ENCODE measurements around the gene CDKAL1.
A peak's percentile ranks its signal among the peaks of the same experiment; 100 is the strongest.

CDKAL1 gene

DNA sequence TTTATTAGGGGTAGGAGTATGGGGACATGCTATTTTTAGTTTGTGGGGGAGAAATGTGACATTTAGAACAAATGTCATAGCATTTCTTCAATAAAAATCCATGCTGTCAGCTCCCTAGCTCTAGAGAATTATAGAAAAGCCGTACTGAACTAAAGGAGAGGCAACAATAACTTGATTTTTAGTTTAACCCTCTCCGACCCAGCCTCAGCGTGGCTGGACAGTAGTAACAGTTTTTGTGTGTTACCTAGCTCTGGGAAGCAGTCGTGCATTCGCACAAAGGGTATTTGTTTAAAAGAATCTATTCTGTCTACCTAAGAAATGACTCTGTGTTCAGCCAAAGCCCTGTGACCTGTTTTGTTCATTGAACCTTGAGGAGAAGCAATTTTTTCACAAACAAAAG lies 616.9 kb downstream of the CDKAL1 start:
- Histone ChIP-seq H3K56ac (ENCODE audit: low read length) (no peak overlapping the region), H2AK5ac (ENCODE audit: low read length) (no peak overlapping the region), H2BK15ac (replicated peaks; ENCODE audit: low read depth) (no peak overlapping the region), H4K8ac (ENCODE audit: low read depth, low read length) (no peak overlapping the region), H2BK5ac (ENCODE audit: low read length) (no peak overlapping the region), H4K5ac (ENCODE audit: low read length) (no peak overlapping the region), H3K36me3 (ENCODE audit: control insufficient read depth, insufficient read depth, low read length) (no peaks in the 10 kb centered on the region), H3K4ac (ENCODE audit: low read depth, low read length) (no peak overlapping the region), H3K4me1 (ENCODE audit: control insufficient read depth, low read depth, low read length) (no peaks in the 10 kb centered on the region), H3K4me3 (ENCODE audit: low read length) (no peak overlapping the region), H2BK120ac (ENCODE audit: low read depth, low read length) (no peak overlapping the region), H3K9ac (ENCODE audit: low read length) (no peak overlapping the region), H3K18ac (ENCODE audit: low read length) (no peak overlapping the region), H3K23ac (ENCODE audit: low read length) (no peak overlapping the region), H3K27ac (ENCODE audit: low read depth, low read length) (no peak overlapping the region), H3K27me3 (ENCODE audit: insufficient read depth, low read length, poor library complexity) (no peaks in the 10 kb centered on the region), H3K79me2 (ENCODE audit: control insufficient read depth, insufficient read depth, low read length) (no peaks in the 10 kb centered on the region), H3K4me2 (ENCODE audit: low read length) (no peak overlapping the region), H3K79me1 (ENCODE audit: low read length) (no peaks in the 10 kb centered on the region)
- no CpG with 5 or more reads among the region's 5 CpGs for WGBS (ENCODE audit: extremely low coverage, insufficient coverage, low lambda C conversion rate)
- DNase-seq: no peak

GRCh38 chr6:21151530-21151929 lies 617.3 kb downstream of the CDKAL1 start:
- no CpG with 5 or more reads among the region's 5 CpGs for WGBS (ENCODE audit: extremely low coverage, insufficient coverage, low lambda C conversion rate)

GRCh38 chr6:21157186-21157929 lies 623.1 kb downstream of the CDKAL1 start:
- no peak overlapping the region for H3K9ac ChIP-seq (ENCODE audit: low read length)
- no peak overlapping the region for H3K4me2 ChIP-seq (ENCODE audit: low read length)
- peak overlapping the region; percentile 57 for H2BK15ac ChIP-seq (replicated peaks; ENCODE audit: low read depth)
- no peak overlapping the region for H2AK5ac ChIP-seq (ENCODE audit: low read length)
- no peak overlapping the region for H4K8ac ChIP-seq (ENCODE audit: low read depth, low read length)
- DNase-seq: no peak
- H3K4ac ChIP-seq (ENCODE audit: low read depth, low read length): no peak overlapping the region
- H3K79me2 ChIP-seq (ENCODE audit: control insufficient read depth, insufficient read depth, low read length): no peaks in the 10 kb centered on the region
- no peak overlapping the region for H3K18ac ChIP-seq (ENCODE audit: low read length)
- H3K4me1 ChIP-seq (ENCODE audit: control insufficient read depth, low read depth, low read length): no peaks in the 10 kb centered on the region
- no peaks in the 10 kb centered on the region for H3K36me3 ChIP-seq (ENCODE audit: control insufficient read depth, insufficient read depth, low read length)
- H2BK5ac ChIP-seq (ENCODE audit: low read length): no peak overlapping the region
- no peak overlapping the region for H3K23ac ChIP-seq (ENCODE audit: low read length)
- no peak overlapping the region for H4K5ac ChIP-seq (ENCODE audit: low read length)
- H3K27me3 ChIP-seq (ENCODE audit: insufficient read depth, low read length, poor library complexity): no peaks in the 10 kb centered on the region
- H3K27ac ChIP-seq (ENCODE audit: low read depth, low read length): no peak overlapping the region
- H3K79me1 ChIP-seq (ENCODE audit: low read length): no peaks in the 10 kb centered on the region
- no peak overlapping the region for H3K56ac ChIP-seq (ENCODE audit: low read length)
- H2BK120ac ChIP-seq (ENCODE audit: low read depth, low read length): no peak overlapping the region
- no CpG with 5 or more reads among the region's 4 CpGs for WGBS (ENCODE audit: extremely low coverage, insufficient coverage, low lambda C conversion rate)
- no peak overlapping the region for H3K4me3 ChIP-seq (ENCODE audit: low read length)

More at GRCh38 chr6:21151530-21151929, 617.3 kb downstream of the CDKAL1 start:
- Histone ChIP-seq H2BK15ac (replicated peaks; ENCODE audit: low read depth) (no peak overlapping the region), H3K36me3 (ENCODE audit: control insufficient read depth, insufficient read depth, low read length) (no peaks in the 10 kb centered on the region), H4K5ac (ENCODE audit: low read length) (no peak overlapping the region), H4K8ac (ENCODE audit: low read depth, low read length) (no peak overlapping the region), H3K56ac (ENCODE audit: low read length) (no peak overlapping the region), H2BK5ac (ENCODE audit: low read length) (no peak overlapping the region), H2BK120ac (ENCODE audit: low read depth, low read length) (no peak overlapping the region), H2AK5ac (ENCODE audit: low read length) (no peak overlapping the region), H3K4me3 (ENCODE audit: low read length) (no peak overlapping the region), H3K27ac (ENCODE audit: low read depth, low read length) (no peak overlapping the region), H3K27me3 (ENCODE audit: insufficient read depth, low read length, poor library complexity) (no peaks in the 10 kb centered on the region), H3K4ac (ENCODE audit: low read depth, low read length) (no peak overlapping the region), H3K23ac (ENCODE audit: low read length) (no peak overlapping the region), H3K79me1 (ENCODE audit: low read length) (no peaks in the 10 kb centered on the region), H3K4me2 (ENCODE audit: low read length) (no peak overlapping the region), H3K18ac (ENCODE audit: low read length) (no peak overlapping the region), H3K4me1 (ENCODE audit: control insufficient read depth, low read depth, low read length) (no peaks in the 10 kb centered on the region), H3K9ac (ENCODE audit: low read length) (no peak overlapping the region), H3K79me2 (ENCODE audit: control insufficient read depth, insufficient read depth, low read length) (no peaks in the 10 kb centered on the region)
- DNase-seq: no peak

- WGBS (ENCODE audit: extremely low coverage, insufficient coverage, low lambda C conversion rate): no CpG with 5 or more reads among the region's 1 CpG
- H3K4me2 ChIP-seq (ENCODE audit: low read length): no peak overlapping the region
- H3K36me3 ChIP-seq (ENCODE audit: control insufficient read depth, insufficient read depth, low read length): no peaks in the 10 kb centered on the region
- H3K9ac ChIP-seq (ENCODE audit: low read length): no peak overlapping the region
- H3K27ac ChIP-seq (ENCODE audit: low read depth, low read length): no peak overlapping the region
- no peaks in the 10 kb centered on the region for H3K4me1 ChIP-seq (ENCODE audit: control insufficient read depth, low read depth, low read length)
- H3K79me1 ChIP-seq (ENCODE audit: low read length): no peaks in the 10 kb centered on the region
- H2BK5ac ChIP-seq (ENCODE audit: low read length): no peak overlapping the region
- no peak overlapping the region for H3K18ac ChIP-seq (ENCODE audit: low read length)
- H3K23ac ChIP-seq (ENCODE audit: low read length): no peak overlapping the region
- H2BK120ac ChIP-seq (ENCODE audit: low read depth, low read length): no peak overlapping the region
- no peak overlapping the region for H3K4me3 ChIP-seq (ENCODE audit: low read length)
- H3K56ac ChIP-seq (ENCODE audit: low read length): no peak overlapping the region
- no peaks in the 10 kb centered on the region for H3K27me3 ChIP-seq (ENCODE audit: insufficient read depth, low read length, poor library complexity)
- no peak overlapping the region for H4K5ac ChIP-seq (ENCODE audit: low read length)
- no peak overlapping the region for H4K8ac ChIP-seq (ENCODE audit: low read depth, low read length)
- no peak overlapping the region for H2BK15ac ChIP-seq (replicated peaks; ENCODE audit: low read depth)
- no peak overlapping the region for H2AK5ac ChIP-seq (ENCODE audit: low read length)
- H3K4ac ChIP-seq (ENCODE audit: low read depth, low read length): no peak overlapping the region
- no peaks in the 10 kb centered on the region for H3K79me2 ChIP-seq (ENCODE audit: control insufficient read depth, insufficient read depth, low read length)
- DNase-seq: peak; percentile 34
These were observed 623.9 kb downstream of the CDKAL1 start for GRCh38 chr6:21158149-21158548.

DNA sequence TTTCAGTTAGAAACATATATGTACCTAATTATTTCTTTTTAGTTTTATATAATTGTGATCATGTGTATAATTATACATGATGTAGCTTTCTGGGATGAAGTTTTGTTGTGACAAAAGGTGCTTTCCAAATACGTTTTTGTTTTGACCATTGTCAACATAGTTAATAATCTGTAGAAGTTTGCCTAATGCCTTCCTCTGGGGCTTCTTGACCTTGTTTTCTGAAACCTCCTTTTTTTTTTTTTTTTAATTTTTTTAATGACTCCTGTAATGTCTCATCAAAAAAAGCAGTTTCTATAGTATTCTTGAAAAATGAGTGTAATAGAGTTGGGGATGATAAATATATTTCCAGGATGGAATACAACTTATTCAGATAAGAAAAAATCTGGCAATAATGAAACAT lies 624.6 kb downstream of the CDKAL1 start:
- Histone ChIP-seq H3K18ac (ENCODE audit: low read length) (no peak overlapping the region), H2BK5ac (ENCODE audit: low read length) (no peak overlapping the region), H3K4me1 (ENCODE audit: control insufficient read depth, low read depth, low read length) (no peaks in the 10 kb centered on the region), H2AK5ac (ENCODE audit: low read length) (no peak overlapping the region), H3K4me3 (ENCODE audit: low read length) (no peak overlapping the region), H2BK15ac (replicated peaks; ENCODE audit: low read depth) (no peak overlapping the region), H3K27me3 (ENCODE audit: insufficient read depth, low read length, poor library complexity) (no peaks in the 10 kb centered on the region), H3K79me1 (ENCODE audit: low read length) (no peaks in the 10 kb centered on the region), H3K36me3 (ENCODE audit: control insufficient read depth, insufficient read depth, low read length) (no peaks in the 10 kb centered on the region), H4K8ac (ENCODE audit: low read depth, low read length) (no peak overlapping the region), H4K5ac (ENCODE audit: low read length) (no peak overlapping the region), H3K27ac (ENCODE audit: low read depth, low read length) (no peak overlapping the region), H3K4me2 (ENCODE audit: low read length) (no peak overlapping the region), H3K9ac (ENCODE audit: low read length) (no peak overlapping the region), H3K56ac (ENCODE audit: low read length) (no peak overlapping the region), H3K4ac (ENCODE audit: low read depth, low read length) (no peak overlapping the region), H3K23ac (ENCODE audit: low read length) (no peak overlapping the region), H2BK120ac (ENCODE audit: low read depth, low read length) (no peak overlapping the region), H3K79me2 (ENCODE audit: control insufficient read depth, insufficient read depth, low read length) (no peaks in the 10 kb centered on the region)
- no peak for DNase-seq
- no CpG with 5 or more reads among the region's 1 CpG for WGBS (ENCODE audit: extremely low coverage, insufficient coverage, low lambda C conversion rate)

DNA sequence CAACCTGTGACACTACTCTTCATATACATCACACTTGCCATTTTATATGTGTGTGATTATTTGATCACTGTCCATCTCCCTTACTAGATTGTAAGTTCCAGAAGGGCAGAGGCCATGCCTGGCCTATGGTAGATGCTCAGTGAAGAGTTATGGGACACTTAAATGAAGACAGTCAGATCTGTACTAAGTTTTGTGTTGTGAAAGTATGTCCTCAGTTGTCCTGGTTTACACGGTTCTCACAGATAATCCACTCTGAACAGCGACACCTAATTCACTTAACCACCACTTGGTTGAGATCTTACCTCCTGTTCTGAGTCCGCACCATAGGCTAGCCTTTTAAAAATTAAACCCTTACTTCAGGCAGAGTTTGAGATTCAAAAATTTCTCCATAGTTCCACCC lies 625.2 kb downstream of the CDKAL1 start:
- no peak for DNase-seq
- no peaks in the 10 kb centered on the region for H3K27me3 ChIP-seq (ENCODE audit: insufficient read depth, low read length, poor library complexity)
- WGBS (ENCODE audit: extremely low coverage, insufficient coverage, low lambda C conversion rate): no CpG with 5 or more reads among the region's 3 CpGs
- no peaks in the 10 kb centered on the region for H3K79me1 ChIP-seq (ENCODE audit: low read length)
- no peak overlapping the region for H3K4me3 ChIP-seq (ENCODE audit: low read length)
- no peak overlapping the region for H3K9ac ChIP-seq (ENCODE audit: low read length)
- H3K36me3 ChIP-seq (ENCODE audit: control insufficient read depth, insufficient read depth, low read length): no peaks in the 10 kb centered on the region
- no peak overlapping the region for H2BK120ac ChIP-seq (ENCODE audit: low read depth, low read length)
- H3K18ac ChIP-seq (ENCODE audit: low read length): no peak overlapping the region
- H3K4me1 ChIP-seq (ENCODE audit: control insufficient read depth, low read depth, low read length): no peaks in the 10 kb centered on the region
- no peak overlapping the region for H2BK15ac ChIP-seq (replicated peaks; ENCODE audit: low read depth)
- no peak overlapping the region for H3K4ac ChIP-seq (ENCODE audit: low read depth, low read length)
- no peak overlapping the region for H4K8ac ChIP-seq (ENCODE audit: low read depth, low read length)
- H3K56ac ChIP-seq (ENCODE audit: low read length): no peak overlapping the region
- H3K79me2 ChIP-seq (ENCODE audit: control insufficient read depth, insufficient read depth, low read length): no peaks in the 10 kb centered on the region
- H2BK5ac ChIP-seq (ENCODE audit: low read length): no peak overlapping the region
- no peak overlapping the region for H4K5ac ChIP-seq (ENCODE audit: low read length)
- no peak overlapping the region for H2AK5ac ChIP-seq (ENCODE audit: low read length)
- H3K23ac ChIP-seq (ENCODE audit: low read length): no peak overlapping the region
- H3K4me2 ChIP-seq (ENCODE audit: low read length): no peak overlapping the region
- H3K27ac ChIP-seq (ENCODE audit: low read depth, low read length): no peak overlapping the region
